A549 (cell line): ENCODE measurements around the gene KDM3A.

Experiments
- CBX8 ChIP-seq: fragments of 200-600 bp; sonication (generic); IDR thresholded peaks from 2 replicates; pipeline ENCODE4 v1.6.1; 2016
- CTCF ChIP-seq: fragments of >200 bp; sonication (Bioruptor Twin); formaldehyde crosslinking; IDR thresholded peaks from 3 replicates; pipeline ENCODE4 v1.5.1; 2016
- ELK1 ChIP-seq: fragments of 150-350 bp; IDR thresholded peaks from 2 replicates; pipeline ENCODE4 v1.6.1; 2014; ENCODE audit warnings: low read depth, mild to moderate bottlenecking, low read length
- ESRRA ChIP-seq: fragments of 150-350 bp; IDR thresholded peaks from 2 replicates; pipeline ENCODE4 v1.6.1; 2014; ENCODE audit warnings: mild to moderate bottlenecking, low read length, borderline replicate concordance
- FOXS1 ChIP-seq: fragments of 250-450 bp; sonication (Bioruptor Pico); IDR thresholded peaks from 2 replicates; pipeline ENCODE4 v1.5.0; 2020; ENCODE audit warnings: mild to moderate bottlenecking, moderate library complexity
- HES2 ChIP-seq: fragments of >200 bp; sonication (Bioruptor Twin); formaldehyde crosslinking; IDR thresholded peaks from 2 replicates; pipeline ENCODE4 v1.6.1; 2016
- MAFK ChIP-seq: fragments of 450-650 bp; IDR thresholded peaks from 2 replicates; pipeline ENCODE4 v1.6.1; 2014; ENCODE audit not compliant: partially characterized antibody
- POLR2A ChIP-seq: IDR thresholded peaks from 2 replicates; pipeline ENCODE4 v1.6.1; 2012; ENCODE audit warnings: mild to moderate bottlenecking, low read length
- RAD21 ChIP-seq, 2 experiments: fragments of >200 bp in 1 of 2; sonication (Bioruptor Twin) in 1 of 2; formaldehyde crosslinking in 1 of 2; IDR thresholded peaks in 1 of 2; conservative IDR thresholded peaks in 1 of 2; 2 replicates in 1 of 2; 3 replicates in 1 of 2; pipeline ENCODE4 v1.6.1; 2012 to 2018; ENCODE audit warnings: inconsistent platforms in 1 of 2
- USF2 ChIP-seq: fragments of 450-650 bp; IDR thresholded peaks from 2 replicates; pipeline ENCODE4 v1.6.1; 2014; ENCODE audit warnings: antibody characterized with exemption
- TF ChIP-seq, protein P1 (sequence below): fragments of 200-600 bp; sonication (generic); IDR thresholded peaks from 2 replicates; pipeline ENCODE4 v1.6.1; 2016; ENCODE audit warnings: antibody characterized with exemption, mild to moderate bottlenecking, moderate library complexity

DNA sequence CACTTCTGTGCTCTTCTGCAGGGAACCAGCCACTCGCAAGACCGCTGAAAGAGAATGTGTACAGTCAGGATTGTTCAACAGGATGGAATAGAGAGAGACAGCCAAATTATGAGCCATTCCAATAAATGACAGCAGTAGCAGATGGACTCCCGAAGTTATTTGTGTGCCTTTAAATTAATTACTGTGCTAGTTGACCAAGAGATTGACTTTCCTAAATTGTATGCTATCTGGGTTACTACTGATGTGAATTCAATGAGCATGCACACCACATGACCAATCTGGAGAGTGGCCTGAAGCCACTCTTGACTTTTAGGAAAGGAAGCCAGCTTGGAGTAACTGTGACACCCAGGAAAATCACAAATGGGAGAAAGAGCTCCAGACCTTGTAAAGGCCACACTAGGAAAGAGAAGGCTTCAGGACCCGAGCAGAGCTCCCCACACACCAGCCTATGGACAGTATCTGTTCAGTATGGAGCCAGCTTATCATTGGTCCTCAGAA, 69.3 kb downstream of the KDM3A start:
- TF ChIP-seq POLR2A = no peak
- TF ChIP-seq, protein P1, sequence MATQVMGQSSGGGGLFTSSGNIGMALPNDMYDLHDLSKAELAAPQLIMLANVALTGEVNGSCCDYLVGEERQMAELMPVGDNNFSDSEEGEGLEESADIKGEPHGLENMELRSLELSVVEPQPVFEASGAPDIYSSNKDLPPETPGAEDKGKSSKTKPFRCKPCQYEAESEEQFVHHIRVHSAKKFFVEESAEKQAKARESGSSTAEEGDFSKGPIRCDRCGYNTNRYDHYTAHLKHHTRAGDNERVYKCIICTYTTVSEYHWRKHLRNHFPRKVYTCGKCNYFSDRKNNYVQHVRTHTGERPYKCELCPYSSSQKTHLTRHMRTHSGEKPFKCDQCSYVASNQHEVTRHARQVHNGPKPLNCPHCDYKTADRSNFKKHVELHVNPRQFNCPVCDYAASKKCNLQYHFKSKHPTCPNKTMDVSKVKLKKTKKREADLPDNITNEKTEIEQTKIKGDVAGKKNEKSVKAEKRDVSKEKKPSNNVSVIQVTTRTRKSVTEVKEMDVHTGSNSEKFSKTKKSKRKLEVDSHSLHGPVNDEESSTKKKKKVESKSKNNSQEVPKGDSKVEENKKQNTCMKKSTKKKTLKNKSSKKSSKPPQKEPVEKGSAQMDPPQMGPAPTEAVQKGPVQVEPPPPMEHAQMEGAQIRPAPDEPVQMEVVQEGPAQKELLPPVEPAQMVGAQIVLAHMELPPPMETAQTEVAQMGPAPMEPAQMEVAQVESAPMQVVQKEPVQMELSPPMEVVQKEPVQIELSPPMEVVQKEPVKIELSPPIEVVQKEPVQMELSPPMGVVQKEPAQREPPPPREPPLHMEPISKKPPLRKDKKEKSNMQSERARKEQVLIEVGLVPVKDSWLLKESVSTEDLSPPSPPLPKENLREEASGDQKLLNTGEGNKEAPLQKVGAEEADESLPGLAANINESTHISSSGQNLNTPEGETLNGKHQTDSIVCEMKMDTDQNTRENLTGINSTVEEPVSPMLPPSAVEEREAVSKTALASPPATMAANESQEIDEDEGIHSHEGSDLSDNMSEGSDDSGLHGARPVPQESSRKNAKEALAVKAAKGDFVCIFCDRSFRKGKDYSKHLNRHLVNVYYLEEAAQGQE = no peak
- no peak for TF ChIP-seq FOXS1 (CRISPR knock-in tag)
- TF ChIP-seq MAFK = no peak
- TF ChIP-seq HES2 = no peak
- TF ChIP-seq ELK1 = no peak
- TF ChIP-seq CTCF = no peak
- no peak for TF ChIP-seq USF2
- no peak for TF ChIP-seq ESRRA
- no peak for TF ChIP-seq CBX8
- TF ChIP-seq RAD21 (conservative IDR thresholded peaks at IDR 0.05 in 1 of 2, IDR thresholded peaks at IDR 0.05 in 1 of 2) = no peak
